Transverse colon (tissue), 4 donors: ENCODE data around the gene CCR3.

Experiments used
- POLR2AphosphoS5 ChIP-seq, 3 donors: sonication (generic); formaldehyde crosslinking; IDR thresholded peaks; one replicate each; pipeline ENCODE4 v1.6.1; 2016; ENCODE audit warnings: antibody characterized with exemption in 3 of 3
- TF ChIP-seq, protein P1 (sequence below), 5 experiments: fragments of 200-600 bp in 3 of 5; fragments of 450-650 bp in 2 of 5; sonication (generic) in 3 of 5; IDR thresholded peaks; 1 replicate in 2 of 5; 2 replicates in 3 of 5; pipeline ENCODE4 v1.5.1; 2016 to 2017; ENCODE audit warnings: antibody characterized with exemption in 5 of 5, inconsistent platforms in 3 of 5, mild to moderate bottlenecking in 2 of 5, moderate library complexity in 1 of 5

DNA sequence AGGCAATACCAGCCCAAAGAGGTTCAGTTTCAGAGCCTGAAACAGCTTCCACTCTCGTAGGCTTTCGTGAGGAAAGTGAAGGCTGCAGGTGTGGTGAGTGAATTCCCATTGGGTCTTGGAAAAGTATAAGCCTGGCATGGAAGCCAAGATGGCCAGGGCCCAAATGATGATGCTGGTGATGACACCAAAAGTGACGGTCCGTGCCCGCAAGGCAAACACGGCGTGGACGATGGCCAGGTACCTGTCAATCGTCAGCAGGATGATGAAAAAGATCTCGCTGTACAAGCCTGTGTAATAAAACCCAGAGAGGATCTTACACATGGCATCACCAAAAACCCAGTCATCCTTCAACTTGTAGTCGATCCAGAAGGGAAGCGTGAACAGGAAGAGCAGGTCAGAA is 38.6 kb upstream of the CCR3 start:
- no peak for TF ChIP-seq POLR2AphosphoS5 (IDR thresholded peaks at IDR 0.05)
- TF ChIP-seq, protein P1, sequence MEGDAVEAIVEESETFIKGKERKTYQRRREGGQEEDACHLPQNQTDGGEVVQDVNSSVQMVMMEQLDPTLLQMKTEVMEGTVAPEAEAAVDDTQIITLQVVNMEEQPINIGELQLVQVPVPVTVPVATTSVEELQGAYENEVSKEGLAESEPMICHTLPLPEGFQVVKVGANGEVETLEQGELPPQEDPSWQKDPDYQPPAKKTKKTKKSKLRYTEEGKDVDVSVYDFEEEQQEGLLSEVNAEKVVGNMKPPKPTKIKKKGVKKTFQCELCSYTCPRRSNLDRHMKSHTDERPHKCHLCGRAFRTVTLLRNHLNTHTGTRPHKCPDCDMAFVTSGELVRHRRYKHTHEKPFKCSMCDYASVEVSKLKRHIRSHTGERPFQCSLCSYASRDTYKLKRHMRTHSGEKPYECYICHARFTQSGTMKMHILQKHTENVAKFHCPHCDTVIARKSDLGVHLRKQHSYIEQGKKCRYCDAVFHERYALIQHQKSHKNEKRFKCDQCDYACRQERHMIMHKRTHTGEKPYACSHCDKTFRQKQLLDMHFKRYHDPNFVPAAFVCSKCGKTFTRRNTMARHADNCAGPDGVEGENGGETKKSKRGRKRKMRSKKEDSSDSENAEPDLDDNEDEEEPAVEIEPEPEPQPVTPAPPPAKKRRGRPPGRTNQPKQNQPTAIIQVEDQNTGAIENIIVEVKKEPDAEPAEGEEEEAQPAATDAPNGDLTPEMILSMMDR (IDR thresholded peaks at IDR 0.05), result no peak
